Stimulated activated CD4-positive, alpha-beta T cell treated with anti-CD3 and anti-CD28 coated beads, TNF-alpha, amount 100 ng/mL, for 1 hour (primary cell): ENCODE data around the gene ETV6.

ENCODE experiments used
- DNase-seq, 3 donors: peaks; one replicate each; pipeline ENCODE4 v3.0.0-alpha.2; 2020; ENCODE audit warnings: low read depth in 3 of 3, low spot score in 1 of 3

ETV6 gene

GRCh38 chr12:11738450-11738849 lies 89.0 kb downstream of the ETV6 start:
- DNase-seq, result no peak

GRCh38 chr12:11739980-11740577 lies 90.6 kb downstream of the ETV6 start:
- DNase-seq, result no peak

GRCh38 chr12:11741434-11742092 lies 92.1 kb downstream of the ETV6 start:
- no peak for DNase-seq

- no peak for DNase-seq
Observed at GRCh38 chr12:11743423-11744409, 94.2 kb downstream of the ETV6 start.

- no peak for DNase-seq
Observed at GRCh38 chr12:11744410-11744801, 94.9 kb downstream of the ETV6 start.

GRCh38 chr12:11745113-11745512 lies 95.6 kb downstream of the ETV6 start:
- no peak for DNase-seq

- no peak for DNase-seq
Observed at GRCh38 chr12:11746024-11746771, 96.7 kb downstream of the ETV6 start.

GRCh38 chr12:11746940-11747716 lies 97.7 kb downstream of the ETV6 start:
- DNase-seq, result no peak

- no peak for DNase-seq
Observed at GRCh38 chr12:11747969-11748368, 98.5 kb downstream of the ETV6 start.

GRCh38 chr12:11748903-11749302 lies 99.4 kb downstream of the ETV6 start:
- DNase-seq, result no peak

- DNase-seq, result no peak
Observed at GRCh38 chr12:11749943-11750690, 100.6 kb downstream of the ETV6 start.

GRCh38 chr12:11752403-11753149 lies 103.1 kb downstream of the ETV6 start:
- DNase-seq, result no peak

- DNase-seq, result no peak
Observed at GRCh38 chr12:11753150-11753499, 103.7 kb downstream of the ETV6 start.

- no peak for DNase-seq
Observed at GRCh38 chr12:11753826-11754225, 104.4 kb downstream of the ETV6 start.

- no peak for DNase-seq
Observed at GRCh38 chr12:11754256-11754655, 104.8 kb downstream of the ETV6 start.

GRCh38 chr12:11755302-11755930 lies 105.9 kb downstream of the ETV6 start:
- DNase-seq, result no peak

GRCh38 chr12:11756022-11756421 lies 106.5 kb downstream of the ETV6 start:
- no peak for DNase-seq

- DNase-seq, result no peak
Observed at GRCh38 chr12:11756523-11756922, 107.0 kb downstream of the ETV6 start.

GRCh38 chr12:11757095-11757494 lies 107.6 kb downstream of the ETV6 start:
- DNase-seq, result no peak
